Uterus (tissue), 2 donors: Measurements from ENCODE around the gene REEP3.

ENCODE experiments used
- POLR2A ChIP-seq, 2 donors: fragments of 450-650 bp; IDR thresholded peaks; one replicate each; pipeline ENCODE4 v1.6.1; 2016; ENCODE audit warnings: antibody characterized with exemption in 2 of 2, mild to moderate bottlenecking in 1 of 2, moderate library complexity in 1 of 2
- TF ChIP-seq, protein P1 (sequence below), 4 experiments: fragments of 200-600 bp in 2 of 4; fragments of 450-650 bp in 2 of 4; sonication (generic) in 2 of 4; IDR thresholded peaks; one replicate each; pipeline ENCODE4 v1.5.1; 2016 to 2019; ENCODE audit warnings: antibody characterized with exemption in 4 of 4, mild to moderate bottlenecking in 2 of 4, moderate library complexity in 1 of 4

DNA sequence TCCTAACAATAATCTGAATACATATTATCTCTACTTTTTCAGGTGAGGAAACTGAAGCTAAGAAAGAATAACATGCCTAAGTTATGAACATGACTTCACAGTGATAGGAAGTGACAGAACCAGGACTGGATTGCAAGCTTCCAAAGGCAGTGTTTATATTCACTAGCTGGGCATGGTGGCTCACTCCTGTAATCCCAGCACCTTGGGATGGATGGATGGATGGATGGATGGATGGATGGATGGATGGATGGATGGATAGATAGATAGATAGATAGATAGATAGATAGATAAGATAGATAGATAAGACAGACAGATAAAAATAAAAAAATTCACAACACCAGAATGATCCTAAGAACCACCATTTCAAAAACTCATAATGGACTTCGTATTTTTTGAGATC is 37.2 kb upstream of the REEP3 start:
- TF ChIP-seq, protein P1, sequence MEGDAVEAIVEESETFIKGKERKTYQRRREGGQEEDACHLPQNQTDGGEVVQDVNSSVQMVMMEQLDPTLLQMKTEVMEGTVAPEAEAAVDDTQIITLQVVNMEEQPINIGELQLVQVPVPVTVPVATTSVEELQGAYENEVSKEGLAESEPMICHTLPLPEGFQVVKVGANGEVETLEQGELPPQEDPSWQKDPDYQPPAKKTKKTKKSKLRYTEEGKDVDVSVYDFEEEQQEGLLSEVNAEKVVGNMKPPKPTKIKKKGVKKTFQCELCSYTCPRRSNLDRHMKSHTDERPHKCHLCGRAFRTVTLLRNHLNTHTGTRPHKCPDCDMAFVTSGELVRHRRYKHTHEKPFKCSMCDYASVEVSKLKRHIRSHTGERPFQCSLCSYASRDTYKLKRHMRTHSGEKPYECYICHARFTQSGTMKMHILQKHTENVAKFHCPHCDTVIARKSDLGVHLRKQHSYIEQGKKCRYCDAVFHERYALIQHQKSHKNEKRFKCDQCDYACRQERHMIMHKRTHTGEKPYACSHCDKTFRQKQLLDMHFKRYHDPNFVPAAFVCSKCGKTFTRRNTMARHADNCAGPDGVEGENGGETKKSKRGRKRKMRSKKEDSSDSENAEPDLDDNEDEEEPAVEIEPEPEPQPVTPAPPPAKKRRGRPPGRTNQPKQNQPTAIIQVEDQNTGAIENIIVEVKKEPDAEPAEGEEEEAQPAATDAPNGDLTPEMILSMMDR (IDR thresholded peaks at IDR 0.05) = no peak
- no peak for TF ChIP-seq POLR2A (IDR thresholded peaks at IDR 0.05)
